CD4-positive, alpha-beta T cell treated with Interleukin-2 at 100 ng/mL for 4 hours (primary cell): ENCODE results near the gene PRSS16.
"Not testable (repeated sequence)": the region's sequence is repeated elsewhere in the genome, so short reads cannot be mapped to it uniquely, and the experiment has no call there.

Experiments
- DNase-seq: peaks from one replicate; pipeline ENCODE4 v3.0.0-alpha.2; 2020; ENCODE audit warnings: low spot score

PRSS16 gene

GRCh38 chr6:27248783-27249182 is 1.3 kb downstream of the PRSS16 start:
- DNase-seq: no peak

- DNase-seq: no peak
Measured at GRCh38 chr6:27250277-27251111, 3.0 kb downstream of the PRSS16 start.

GRCh38 chr6:27251112-27251605 is 3.7 kb downstream of the PRSS16 start:
- DNase-seq: peak; percentile 51

- DNase-seq: peak; percentile 61
Measured at GRCh38 chr6:27251606-27252251, 4.2 kb downstream of the PRSS16 start.

- no peak for DNase-seq
Measured at GRCh38 chr6:27254566-27254965, 7.1 kb downstream of the PRSS16 start.

- no peak for DNase-seq
Measured at GRCh38 chr6:27255866-27256265, 8.4 kb downstream of the PRSS16 start.

GRCh38 chr6:27260369-27260768 is 12.9 kb downstream of the PRSS16 start:
- no peak for DNase-seq

GRCh38 chr6:27260836-27261375 is 13.4 kb downstream of the PRSS16 start:
- DNase-seq: no peak

GRCh38 chr6:27263886-27264285 is 16.4 kb downstream of the PRSS16 start:
- DNase-seq: no peak

- not testable (repeated sequence) for DNase-seq
Measured at GRCh38 chr6:27267003-27267402, 19.5 kb downstream of the PRSS16 start.

GRCh38 chr6:27267857-27268434 is 20.4 kb downstream of the PRSS16 start:
- DNase-seq: no peak

- DNase-seq: no peak
Measured at GRCh38 chr6:27268803-27269202, 21.3 kb downstream of the PRSS16 start.

- DNase-seq: no peak
Measured at GRCh38 chr6:27273783-27274182, 26.3 kb downstream of the PRSS16 start.

GRCh38 chr6:27275025-27275956 is 27.8 kb downstream of the PRSS16 start:
- DNase-seq: no peak

- DNase-seq: no peak
Measured at GRCh38 chr6:27279513-27280063, 32.1 kb downstream of the PRSS16 start.

GRCh38 chr6:27280064-27280539 is 32.6 kb downstream of the PRSS16 start:
- DNase-seq: no peak

- DNase-seq: no peak
Measured at GRCh38 chr6:27280540-27281000, 33.1 kb downstream of the PRSS16 start.

GRCh38 chr6:27281105-27281539 is 33.6 kb downstream of the PRSS16 start:
- DNase-seq: no peak

- DNase-seq: no peak
Measured at GRCh38 chr6:27281569-27281968, 34.1 kb downstream of the PRSS16 start.

- DNase-seq: no peak
Measured at GRCh38 chr6:27283279-27283678, 35.8 kb downstream of the PRSS16 start.

GRCh38 chr6:27286141-27286540 is 38.6 kb downstream of the PRSS16 start:
- no peak for DNase-seq
